ENCODE data around the gene RANBP17.
A peak's percentile ranks its signal among the peaks of the same experiment; 100 is the strongest.
"Not testable (repeated sequence)": the region's sequence is repeated elsewhere in the genome, so short reads cannot be mapped to it uniquely, and the experiment has no call there.

Gene RANBP17

GRCh38 chr5:170941788-170942187 lies 80.0 kb downstream of the RANBP17 start:
- DNase-seq (ENCODE audit: low read depth), result no peak

GRCh38 chr5:170945275-170945674 lies 83.5 kb downstream of the RANBP17 start:
- no peak for DNase-seq (ENCODE audit: low read depth)

- peak; percentile 47 for DNase-seq (ENCODE audit: low read depth)
These were observed 98.7 kb downstream of the RANBP17 start for GRCh38 chr5:170960567-170960966.

GRCh38 chr5:170963521-170963920 lies 101.7 kb downstream of the RANBP17 start:
- DNase-seq (ENCODE audit: low read depth), result no peak

- no peak for DNase-seq (ENCODE audit: low read depth)
These were observed 112.6 kb downstream of the RANBP17 start for GRCh38 chr5:170974461-170974860.

- not testable (repeated sequence) for DNase-seq (ENCODE audit: low read depth)
These were observed 118.4 kb downstream of the RANBP17 start for GRCh38 chr5:170980261-170980660.

- DNase-seq (ENCODE audit: low read depth), result peak; percentile 9
These were observed 123.7 kb downstream of the RANBP17 start for GRCh38 chr5:170985486-170985885.

GRCh38 chr5:170986598-170986997 lies 124.8 kb downstream of the RANBP17 start:
- peak; percentile 20 for DNase-seq (ENCODE audit: low read depth)

GRCh38 chr5:170993476-170993875 lies 131.7 kb downstream of the RANBP17 start:
- DNase-seq (ENCODE audit: low read depth), result no peak

GRCh38 chr5:171010086-171010485 lies 148.3 kb downstream of the RANBP17 start:
- no peak for DNase-seq (ENCODE audit: low read depth)

GRCh38 chr5:171010816-171011215 lies 149.0 kb downstream of the RANBP17 start:
- no peak for DNase-seq (ENCODE audit: low read depth)

GRCh38 chr5:171023508-171023907 lies 161.7 kb downstream of the RANBP17 start:
- peak; percentile 7 for DNase-seq (ENCODE audit: low read depth)

GRCh38 chr5:171024084-171024483 lies 162.3 kb downstream of the RANBP17 start:
- no peak for DNase-seq (ENCODE audit: low read depth)

- no peak for DNase-seq (ENCODE audit: low read depth)
These were observed 167.6 kb downstream of the RANBP17 start for GRCh38 chr5:171029401-171029800.

GRCh38 chr5:171031977-171032376 lies 170.2 kb downstream of the RANBP17 start:
- DNase-seq (ENCODE audit: low read depth), result no peak

- DNase-seq (ENCODE audit: low read depth), result no peak
These were observed 170.7 kb downstream of the RANBP17 start for GRCh38 chr5:171032435-171032973.

- not testable (repeated sequence) for DNase-seq (ENCODE audit: low read depth)
These were observed 180.1 kb downstream of the RANBP17 start for GRCh38 chr5:171041893-171042292.

GRCh38 chr5:171050916-171051315 lies 189.1 kb downstream of the RANBP17 start:
- peak; percentile 3 for DNase-seq (ENCODE audit: low read depth)

- DNase-seq (ENCODE audit: low read depth), result peak; percentile 3
These were observed 194.1 kb downstream of the RANBP17 start for GRCh38 chr5:171055875-171056454.

- no peak for DNase-seq (ENCODE audit: low read depth)
These were observed 205.8 kb downstream of the RANBP17 start for GRCh38 chr5:171067540-171068130.

GRCh38 chr5:171074747-171075146 lies 212.9 kb downstream of the RANBP17 start:
- DNase-seq (ENCODE audit: low read depth), result no peak

- DNase-seq (ENCODE audit: low read depth), result no peak
These were observed 218.5 kb downstream of the RANBP17 start for GRCh38 chr5:171080186-171080938.

GRCh38 chr5:171081319-171081718 lies 219.5 kb downstream of the RANBP17 start:
- DNase-seq (ENCODE audit: low read depth), result no peak

Measured in iris pigment epithelial cell (primary cell).